ENCODE data around the gene TBC1D12.
"Not testable (repeated sequence)": the region's sequence is repeated elsewhere in the genome, so short reads cannot be mapped to it uniquely, and the experiment has no call there.

TBC1D12 gene

GRCh38 chr10:94524146-94524545, 121.8 kb downstream of the TBC1D12 start:
- DNase-seq: no peak
- intact Hi-C loops (cut with DNase I): no loop called here

- intact Hi-C loops (cut with DNase I): no loop called here
- DNase-seq: no peak
Observed at GRCh38 chr10:94524711-94525110, 122.4 kb downstream of the TBC1D12 start.

GRCh38 chr10:94531550-94531949, 129.2 kb downstream of the TBC1D12 start:
- DNase-seq; intact Hi-C loops (cut with DNase I): not testable (repeated sequence)

- no peak for DNase-seq
- intact Hi-C loops (cut with DNase I): no loop called here
Observed at GRCh38 chr10:94533027-94533426, 130.7 kb downstream of the TBC1D12 start.

GRCh38 chr10:94542282-94542681, 139.9 kb downstream of the TBC1D12 start:
- intact Hi-C loops (cut with DNase I); DNase-seq: not testable (repeated sequence)

- intact Hi-C loops (cut with DNase I): no loop called here
- DNase-seq: peak; percentile 48 to 95 (median 74)
Observed at GRCh38 chr10:94545391-94546048, 143.2 kb downstream of the TBC1D12 start, which contains the start of gene HELLS. Gene HELLS, plus strand, starts transcription at chr10:94545788. Its CDS starts 134 bp downstream, at chr10:94545922.

GRCh38 chr10:94546049-94546900, 143.9 kb downstream of the TBC1D12 start:
- DNase-seq: peak in 1 of 10 donors; percentile 6

GRCh38 chr10:94546901-94547185, 144.5 kb downstream of the TBC1D12 start:
- DNase-seq: no peak
- intact Hi-C loops (cut with DNase I): no loop called here

More at GRCh38 chr10:94546049-94546900, 143.9 kb downstream of the TBC1D12 start:
- intact Hi-C loops (cut with DNase I): no loop called here

GRCh38 chr10:94549221-94549620, 146.9 kb downstream of the TBC1D12 start:
- no peak for DNase-seq
- intact Hi-C loops (cut with DNase I): no loop called here

- DNase-seq: not testable (repeated sequence)
Observed at GRCh38 chr10:94567714-94568307, 165.5 kb downstream of the TBC1D12 start.

GRCh38 chr10:94571081-94571480, 168.7 kb downstream of the TBC1D12 start:
- intact Hi-C loops (cut with DNase I): no loop called here
- DNase-seq: no peak

More at GRCh38 chr10:94567714-94568307, 165.5 kb downstream of the TBC1D12 start:
- intact Hi-C loops (cut with DNase I): not testable (repeated sequence)

GRCh38 chr10:94571528-94571927, 169.2 kb downstream of the TBC1D12 start:
- intact Hi-C loops (cut with DNase I): no loop called here

GRCh38 chr10:94578790-94579189, 176.4 kb downstream of the TBC1D12 start:
- DNase-seq: no peak
- intact Hi-C loops (cut with DNase I): no loop called here

More at GRCh38 chr10:94571528-94571927, 169.2 kb downstream of the TBC1D12 start:
- no peak for DNase-seq

GRCh38 chr10:94583124-94583523, 180.8 kb downstream of the TBC1D12 start:
- intact Hi-C loops (cut with DNase I): no loop called here
- no peak for DNase-seq

All from posterior cingulate gyrus (tissue), 11 donors.